ENCODE results near the gene PPM1D. TPM values are rescaled to one million over a fixed set of nuclear protein-coding genes. Genes with fewer than 3 reads are reported as not detected.

PPM1D gene
- total and polyA plus RNA-seq, 2 of the 13 experiments (the other 11 are each of a cell fraction or from before 2014, with no cell fraction given): 8.0 to 26.2 TPM

DNA sequence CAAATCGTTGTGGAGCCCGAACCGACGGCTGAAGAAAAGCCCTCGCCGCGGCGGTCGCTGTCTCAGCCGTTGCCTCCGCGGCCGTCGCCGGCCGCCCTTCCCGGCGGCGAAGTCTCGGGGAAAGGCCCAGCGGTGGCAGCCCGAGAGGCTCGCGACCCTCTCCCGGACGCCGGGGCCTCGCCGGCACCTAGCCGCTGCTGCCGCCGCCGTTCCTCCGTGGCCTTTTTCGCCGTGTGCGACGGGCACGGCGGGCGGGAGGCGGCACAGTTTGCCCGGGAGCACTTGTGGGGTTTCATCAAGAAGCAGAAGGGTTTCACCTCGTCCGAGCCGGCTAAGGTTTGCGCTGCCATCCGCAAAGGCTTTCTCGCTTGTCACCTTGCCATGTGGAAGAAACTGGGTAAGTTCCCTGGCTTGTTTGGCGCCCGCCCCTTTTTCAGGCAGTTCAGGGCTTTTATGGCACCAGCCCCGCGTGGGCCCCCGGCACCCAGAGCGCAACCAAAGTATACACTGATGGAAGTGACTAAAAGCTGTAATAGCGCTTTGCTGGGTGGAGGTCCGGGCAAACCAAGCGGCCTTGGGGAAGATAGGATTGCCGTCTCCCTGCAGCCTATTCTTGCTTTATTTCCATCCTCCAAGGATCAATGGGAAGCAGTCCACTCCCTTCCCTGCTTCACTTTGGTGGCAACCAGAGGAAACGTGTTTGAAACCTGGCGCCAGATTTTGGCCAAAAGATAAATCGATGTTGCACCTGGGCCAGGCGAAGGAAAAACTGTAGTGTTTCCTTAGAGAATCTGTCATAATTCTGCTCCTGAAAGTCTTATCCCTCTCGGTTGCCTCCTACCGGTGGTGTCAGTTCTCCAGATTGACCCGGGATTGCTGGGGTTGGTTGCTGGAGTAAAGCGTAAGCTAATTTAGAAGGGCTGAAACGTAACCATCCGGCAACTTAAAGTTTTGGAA, 775 bp downstream of the PPM1D start (continued):
- TF ChIP-seq ZNF431 (CRISPR knock-in tag; IDR thresholded peaks at IDR 0.05; ENCODE audit: borderline replicate concordance, low read depth) (no peak; the same call in none of the 2 replicates), STAT5B (CRISPR knock-in tag; IDR thresholded peaks at IDR 0.05) (no peak), ZNF547 (CRISPR knock-in tag; IDR thresholded peaks at IDR 0.05) (no peak; the same call in 1 of the 2 replicates), ZNF234 (CRISPR knock-in tag; conservative IDR thresholded peaks at IDR 0.05) (no peak; the same call in 1 of the 2 replicates), ZNF230 (CRISPR knock-in tag; IDR thresholded peaks at IDR 0.05) (peak; percentile 68), TP53 (CRISPR knock-in tag; conservative IDR thresholded peaks at IDR 0.05) (no peak), ZNF367 (CRISPR knock-in tag; IDR thresholded peaks at IDR 0.05; ENCODE audit: borderline replicate concordance) (no peak), ZNF530 (CRISPR knock-in tag; IDR thresholded peaks at IDR 0.05; ENCODE audit: low read depth) (no peak), BHLHE40 (IDR thresholded peaks at IDR 0.05; ENCODE audit: low read length) (no peak), ZNF350 (CRISPR knock-in tag; IDR thresholded peaks at IDR 0.05; ENCODE audit: borderline replicate concordance, low read depth) (no peak), ZNF260 (CRISPR knock-in tag; IDR thresholded peaks at IDR 0.05; ENCODE audit: borderline replicate concordance, low read depth) (no peak), ZNF235 (CRISPR knock-in tag; IDR thresholded peaks at IDR 0.05; ENCODE audit: borderline replicate concordance) (no peak), CHCHD3 (CRISPR knock-in tag; IDR thresholded peaks at IDR 0.05) (0 out of 2 replicates have a peak, but pooled peaks have one; percentile 11), RBFOX2 (IDR thresholded peaks at IDR 0.05; ENCODE audit: low read depth, low read length) (no peak), POLR2A (IDR thresholded peaks at IDR 0.05; ENCODE audit: insufficient read depth in 1 of 2, low read depth in 2 of 2, low read length in 2 of 2) (peak in 1 of 2 experiments; percentile 24; a peak in 1 of 4 replicates), XRCC5 (optimal IDR thresholded peaks at IDR 0.05; ENCODE audit: low read length) (peak; percentile 17), YEATS4 (CRISPR knock-in tag; IDR thresholded peaks at IDR 0.05; ENCODE audit: borderline replicate concordance) (no peak), ZNF430 (CRISPR knock-in tag; IDR thresholded peaks at IDR 0.05) (no peak; the same call in 1 of the 2 replicates), ZNF749 (CRISPR knock-in tag; IDR thresholded peaks at IDR 0.05; ENCODE audit: borderline replicate concordance) (no peak)
- TF ChIP-seq, protein P1, sequence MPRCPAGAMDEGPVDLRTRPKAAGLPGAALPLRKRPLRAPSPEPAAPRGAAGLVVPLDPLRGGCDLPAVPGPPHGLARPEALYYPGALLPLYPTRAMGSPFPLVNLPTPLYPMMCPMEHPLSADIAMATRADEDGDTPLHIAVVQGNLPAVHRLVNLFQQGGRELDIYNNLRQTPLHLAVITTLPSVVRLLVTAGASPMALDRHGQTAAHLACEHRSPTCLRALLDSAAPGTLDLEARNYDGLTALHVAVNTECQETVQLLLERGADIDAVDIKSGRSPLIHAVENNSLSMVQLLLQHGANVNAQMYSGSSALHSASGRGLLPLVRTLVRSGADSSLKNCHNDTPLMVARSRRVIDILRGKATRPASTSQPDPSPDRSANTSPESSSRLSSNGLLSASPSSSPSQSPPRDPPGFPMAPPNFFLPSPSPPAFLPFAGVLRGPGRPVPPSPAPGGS (CRISPR knock-in tag; IDR thresholded peaks at IDR 0.05): peak; percentile 10; the same call in 1 of the 2 replicates
- TF ChIP-seq, protein P2, sequence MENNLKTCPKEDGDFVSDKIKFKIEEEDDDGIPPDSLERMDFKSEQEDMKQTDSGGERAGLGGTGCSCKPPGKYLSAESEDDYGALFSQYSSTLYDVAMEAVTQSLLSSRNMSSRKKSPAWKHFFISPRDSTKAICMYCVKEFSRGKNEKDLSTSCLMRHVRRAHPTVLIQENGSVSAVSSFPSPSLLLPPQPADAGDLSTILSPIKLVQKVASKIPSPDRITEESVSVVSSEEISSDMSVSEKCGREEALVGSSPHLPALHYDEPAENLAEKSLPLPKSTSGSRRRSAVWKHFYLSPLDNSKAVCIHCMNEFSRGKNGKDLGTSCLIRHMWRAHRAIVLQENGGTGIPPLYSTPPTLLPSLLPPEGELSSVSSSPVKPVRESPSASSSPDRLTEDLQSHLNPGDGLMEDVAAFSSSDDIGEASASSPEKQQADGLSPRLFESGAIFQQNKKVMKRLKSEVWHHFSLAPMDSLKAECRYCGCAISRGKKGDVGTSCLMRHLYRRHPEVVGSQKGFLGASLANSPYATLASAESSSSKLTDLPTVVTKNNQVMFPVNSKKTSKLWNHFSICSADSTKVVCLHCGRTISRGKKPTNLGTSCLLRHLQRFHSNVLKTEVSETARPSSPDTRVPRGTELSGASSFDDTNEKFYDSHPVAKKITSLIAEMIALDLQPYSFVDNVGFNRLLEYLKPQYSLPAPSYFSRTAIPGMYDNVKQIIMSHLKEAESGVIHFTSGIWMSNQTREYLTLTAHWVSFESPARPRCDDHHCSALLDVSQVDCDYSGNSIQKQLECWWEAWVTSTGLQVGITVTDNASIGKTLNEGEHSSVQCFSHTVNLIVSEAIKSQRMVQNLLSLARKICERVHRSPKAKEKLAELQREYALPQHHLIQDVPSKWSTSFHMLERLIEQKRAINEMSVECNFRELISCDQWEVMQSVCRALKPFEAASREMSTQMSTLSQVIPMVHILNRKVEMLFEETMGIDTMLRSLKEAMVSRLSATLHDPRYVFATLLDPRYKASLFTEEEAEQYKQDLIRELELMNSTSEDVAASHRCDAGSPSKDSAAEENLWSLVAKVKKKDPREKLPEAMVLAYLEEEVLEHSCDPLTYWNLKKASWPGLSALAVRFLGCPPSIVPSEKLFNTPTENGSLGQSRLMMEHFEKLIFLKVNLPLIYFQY (CRISPR knock-in tag; IDR thresholded peaks at IDR 0.05; ENCODE audit: borderline replicate concordance): no peak
- TF ChIP-seq, protein P3, sequence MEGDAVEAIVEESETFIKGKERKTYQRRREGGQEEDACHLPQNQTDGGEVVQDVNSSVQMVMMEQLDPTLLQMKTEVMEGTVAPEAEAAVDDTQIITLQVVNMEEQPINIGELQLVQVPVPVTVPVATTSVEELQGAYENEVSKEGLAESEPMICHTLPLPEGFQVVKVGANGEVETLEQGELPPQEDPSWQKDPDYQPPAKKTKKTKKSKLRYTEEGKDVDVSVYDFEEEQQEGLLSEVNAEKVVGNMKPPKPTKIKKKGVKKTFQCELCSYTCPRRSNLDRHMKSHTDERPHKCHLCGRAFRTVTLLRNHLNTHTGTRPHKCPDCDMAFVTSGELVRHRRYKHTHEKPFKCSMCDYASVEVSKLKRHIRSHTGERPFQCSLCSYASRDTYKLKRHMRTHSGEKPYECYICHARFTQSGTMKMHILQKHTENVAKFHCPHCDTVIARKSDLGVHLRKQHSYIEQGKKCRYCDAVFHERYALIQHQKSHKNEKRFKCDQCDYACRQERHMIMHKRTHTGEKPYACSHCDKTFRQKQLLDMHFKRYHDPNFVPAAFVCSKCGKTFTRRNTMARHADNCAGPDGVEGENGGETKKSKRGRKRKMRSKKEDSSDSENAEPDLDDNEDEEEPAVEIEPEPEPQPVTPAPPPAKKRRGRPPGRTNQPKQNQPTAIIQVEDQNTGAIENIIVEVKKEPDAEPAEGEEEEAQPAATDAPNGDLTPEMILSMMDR (CRISPR knock-in tag; IDR thresholded peaks at IDR 0.05): peak; percentile 80

All from HepG2 (cell line).